Esophagus muscularis mucosa (tissue), 3 donors: ENCODE data around the gene WNT10A.

Source experiments
- POLR2A ChIP-seq: fragments of 450-650 bp; IDR thresholded peaks from one replicate; pipeline ENCODE4 v1.6.1; 2017; ENCODE audit warnings: antibody characterized with exemption, moderate library complexity, mild to moderate bottlenecking, low read depth
- POLR2AphosphoS5 ChIP-seq, 2 donors: sonication (generic); formaldehyde crosslinking; IDR thresholded peaks; one replicate each; pipeline ENCODE4 v1.6.1; 2017; ENCODE audit warnings: antibody characterized with exemption in 2 of 2
- TF ChIP-seq, protein P1 (sequence below), 3 experiments: fragments of 200-600 bp in 2 of 3; fragments of 450-650 bp in 1 of 3; sonication (generic) in 2 of 3; IDR thresholded peaks; one replicate each; pipeline ENCODE4 v1.5.1; 2017 to 2019; ENCODE audit warnings: antibody characterized with exemption in 3 of 3, mild to moderate bottlenecking in 2 of 3, moderate library complexity in 1 of 3

DNA sequence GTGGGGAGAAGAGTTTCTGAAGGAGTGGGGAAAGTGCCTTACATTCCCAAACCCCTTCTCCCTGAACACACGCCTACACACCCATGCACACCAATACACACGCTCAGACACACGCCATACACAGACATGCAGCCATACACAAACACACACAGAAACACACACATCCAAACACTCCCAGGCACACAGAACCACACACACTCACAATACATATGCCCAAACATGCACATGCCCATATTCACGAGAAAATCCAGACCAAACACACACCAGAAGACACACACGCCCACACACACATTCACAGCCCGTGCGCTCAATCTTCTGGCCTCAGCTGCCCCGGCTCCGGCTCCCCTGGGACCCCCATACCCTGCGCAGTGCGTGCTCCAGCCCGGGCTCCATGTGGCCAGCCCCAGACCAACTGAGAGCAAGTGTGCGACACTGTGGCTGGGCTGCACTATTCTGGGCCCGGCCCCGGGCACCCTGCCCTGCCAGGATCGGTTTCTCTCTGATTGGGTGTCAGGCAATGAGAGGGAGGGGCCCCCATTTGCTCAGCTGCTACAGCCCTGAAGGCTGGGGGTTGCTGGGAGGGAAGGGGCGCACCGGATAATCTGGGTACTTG, 49.2 kb upstream of the WNT10A start, which contains the start of gene PRKAG3:
- TF ChIP-seq, protein P1, sequence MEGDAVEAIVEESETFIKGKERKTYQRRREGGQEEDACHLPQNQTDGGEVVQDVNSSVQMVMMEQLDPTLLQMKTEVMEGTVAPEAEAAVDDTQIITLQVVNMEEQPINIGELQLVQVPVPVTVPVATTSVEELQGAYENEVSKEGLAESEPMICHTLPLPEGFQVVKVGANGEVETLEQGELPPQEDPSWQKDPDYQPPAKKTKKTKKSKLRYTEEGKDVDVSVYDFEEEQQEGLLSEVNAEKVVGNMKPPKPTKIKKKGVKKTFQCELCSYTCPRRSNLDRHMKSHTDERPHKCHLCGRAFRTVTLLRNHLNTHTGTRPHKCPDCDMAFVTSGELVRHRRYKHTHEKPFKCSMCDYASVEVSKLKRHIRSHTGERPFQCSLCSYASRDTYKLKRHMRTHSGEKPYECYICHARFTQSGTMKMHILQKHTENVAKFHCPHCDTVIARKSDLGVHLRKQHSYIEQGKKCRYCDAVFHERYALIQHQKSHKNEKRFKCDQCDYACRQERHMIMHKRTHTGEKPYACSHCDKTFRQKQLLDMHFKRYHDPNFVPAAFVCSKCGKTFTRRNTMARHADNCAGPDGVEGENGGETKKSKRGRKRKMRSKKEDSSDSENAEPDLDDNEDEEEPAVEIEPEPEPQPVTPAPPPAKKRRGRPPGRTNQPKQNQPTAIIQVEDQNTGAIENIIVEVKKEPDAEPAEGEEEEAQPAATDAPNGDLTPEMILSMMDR (IDR thresholded peaks at IDR 0.05), result no peak
- peak; percentile 44 for TF ChIP-seq POLR2A
- no peak for TF ChIP-seq POLR2AphosphoS5 (IDR thresholded peaks at IDR 0.05)
